GM20000 (cell line): Measurements from ENCODE around the gene IFT88.

Source experiments
- DNase-seq: peaks from one replicate; pipeline ENCODE4 v3.0.0; 2012; ENCODE audit warnings: low spot score
- TF ChIP-seq, protein P1 (sequence below): IDR thresholded peaks from 2 replicates; pipeline ENCODE4 v1.5.1; 2012; ENCODE audit warnings: mild to moderate bottlenecking, control low read depth; ENCODE audit errors: extremely low read depth, missing control alignments

The IFT88 gene

DNA sequence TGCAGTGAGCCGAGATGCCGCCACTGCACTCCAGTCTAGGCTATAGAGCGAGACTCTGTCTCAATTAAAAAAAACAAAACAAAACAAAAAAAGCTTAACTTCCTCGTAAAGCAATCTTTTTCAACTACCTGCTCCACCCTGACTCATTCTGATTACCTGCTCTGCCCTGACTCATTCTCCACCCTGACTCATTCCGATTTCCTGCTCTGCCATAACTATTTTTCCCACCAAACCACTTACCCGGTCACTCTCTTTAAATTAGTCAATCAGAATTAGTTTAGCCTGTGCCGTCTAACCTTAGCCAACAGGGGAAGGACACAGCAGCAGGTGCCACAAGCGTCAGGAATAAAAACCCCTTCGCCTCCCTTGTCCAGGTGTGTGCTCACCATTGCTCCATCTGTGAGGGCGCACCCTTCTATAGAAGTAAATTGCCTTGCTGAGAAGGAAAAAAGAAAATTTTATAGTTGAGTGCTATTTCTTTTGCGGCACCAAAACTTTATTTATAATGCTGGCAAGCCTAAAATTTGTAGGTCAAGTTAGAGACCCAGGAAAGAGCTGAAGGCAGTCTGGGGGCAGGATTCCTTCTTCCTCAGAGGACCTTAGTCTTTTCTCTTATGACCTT lies 1.7 kb upstream of the IFT88 start:
- DNase-seq: no peak

DNA sequence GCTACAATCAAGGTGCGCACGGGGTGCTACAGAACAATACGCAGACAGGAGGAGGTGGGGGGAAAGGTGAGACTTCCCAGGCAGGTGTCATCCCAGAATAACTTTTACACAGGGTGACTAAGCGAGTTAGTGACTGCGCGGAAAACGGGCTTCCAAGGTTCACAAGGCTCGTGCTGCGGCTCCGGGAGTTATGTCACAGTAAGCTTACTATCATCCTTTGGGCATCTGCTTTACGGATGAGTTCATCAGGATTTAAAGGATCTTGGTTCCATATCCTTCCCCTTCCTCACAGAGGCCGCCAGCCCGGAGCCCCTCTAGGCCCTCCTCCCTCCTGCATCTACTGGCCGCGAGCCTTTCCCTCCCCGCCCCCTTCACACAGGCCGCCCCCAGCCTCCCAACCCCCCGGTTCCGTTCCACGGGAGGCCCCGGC lies 474 bp upstream of the IFT88 start:
- DNase-seq: no peak
- TF ChIP-seq, protein P1, sequence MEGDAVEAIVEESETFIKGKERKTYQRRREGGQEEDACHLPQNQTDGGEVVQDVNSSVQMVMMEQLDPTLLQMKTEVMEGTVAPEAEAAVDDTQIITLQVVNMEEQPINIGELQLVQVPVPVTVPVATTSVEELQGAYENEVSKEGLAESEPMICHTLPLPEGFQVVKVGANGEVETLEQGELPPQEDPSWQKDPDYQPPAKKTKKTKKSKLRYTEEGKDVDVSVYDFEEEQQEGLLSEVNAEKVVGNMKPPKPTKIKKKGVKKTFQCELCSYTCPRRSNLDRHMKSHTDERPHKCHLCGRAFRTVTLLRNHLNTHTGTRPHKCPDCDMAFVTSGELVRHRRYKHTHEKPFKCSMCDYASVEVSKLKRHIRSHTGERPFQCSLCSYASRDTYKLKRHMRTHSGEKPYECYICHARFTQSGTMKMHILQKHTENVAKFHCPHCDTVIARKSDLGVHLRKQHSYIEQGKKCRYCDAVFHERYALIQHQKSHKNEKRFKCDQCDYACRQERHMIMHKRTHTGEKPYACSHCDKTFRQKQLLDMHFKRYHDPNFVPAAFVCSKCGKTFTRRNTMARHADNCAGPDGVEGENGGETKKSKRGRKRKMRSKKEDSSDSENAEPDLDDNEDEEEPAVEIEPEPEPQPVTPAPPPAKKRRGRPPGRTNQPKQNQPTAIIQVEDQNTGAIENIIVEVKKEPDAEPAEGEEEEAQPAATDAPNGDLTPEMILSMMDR: no peak

More for the DNA sequence above, 1.7 kb upstream of the IFT88 start:
- TF ChIP-seq, protein P1: no peak

DNA sequence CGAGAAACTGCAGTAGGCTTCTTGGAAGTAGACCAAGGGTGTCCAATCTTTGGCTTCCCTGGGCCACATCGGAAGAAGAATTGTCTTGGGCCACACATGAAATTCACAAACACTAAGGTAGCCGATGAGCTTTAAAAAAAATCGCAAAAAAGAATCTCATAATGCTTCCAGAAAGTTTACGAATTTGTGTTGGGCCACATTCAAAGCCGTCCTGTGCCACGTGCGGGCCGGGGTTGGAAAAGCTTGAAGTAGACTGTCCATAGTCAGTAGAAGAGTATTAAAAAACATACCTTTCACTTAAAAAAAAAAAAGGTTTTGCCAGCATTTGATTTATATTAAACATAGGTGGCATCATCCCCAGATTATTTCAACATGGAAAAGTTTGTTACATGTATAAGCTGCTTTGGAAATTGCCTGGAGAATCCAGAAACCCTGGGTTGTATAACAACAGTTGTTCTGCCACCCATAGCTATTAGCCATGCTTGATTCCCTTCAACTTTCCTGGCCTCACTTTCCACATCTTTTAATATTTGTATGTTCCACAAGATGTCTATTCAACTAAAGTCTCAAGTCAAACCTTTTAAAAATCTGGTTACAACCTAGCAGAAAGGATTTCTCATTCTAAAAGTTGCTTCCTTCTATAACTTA lies 1.0 kb downstream of the IFT88 start:
- no peak for DNase-seq
- TF ChIP-seq, protein P1: no peak

DNA sequence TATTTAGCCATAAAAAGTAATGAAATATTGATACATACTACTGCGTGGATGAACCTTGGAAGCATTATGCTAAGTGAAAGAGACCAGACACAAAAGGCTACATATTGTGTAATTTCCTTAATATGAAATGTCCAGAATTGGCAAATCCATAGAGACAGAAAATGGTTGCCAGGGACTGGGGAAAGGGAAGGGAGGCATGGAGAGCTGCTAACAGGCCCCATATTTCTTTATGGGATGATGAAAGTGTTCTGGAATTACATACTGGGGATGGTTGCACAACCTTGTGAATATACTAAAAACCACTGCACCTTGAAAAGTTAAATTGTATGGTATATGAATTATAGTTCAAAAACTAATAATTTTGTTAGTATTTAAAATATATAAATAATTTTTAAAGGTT lies 3.6 kb downstream of the IFT88 start:
- TF ChIP-seq, protein P1: no peak
- DNase-seq: no peak

DNA sequence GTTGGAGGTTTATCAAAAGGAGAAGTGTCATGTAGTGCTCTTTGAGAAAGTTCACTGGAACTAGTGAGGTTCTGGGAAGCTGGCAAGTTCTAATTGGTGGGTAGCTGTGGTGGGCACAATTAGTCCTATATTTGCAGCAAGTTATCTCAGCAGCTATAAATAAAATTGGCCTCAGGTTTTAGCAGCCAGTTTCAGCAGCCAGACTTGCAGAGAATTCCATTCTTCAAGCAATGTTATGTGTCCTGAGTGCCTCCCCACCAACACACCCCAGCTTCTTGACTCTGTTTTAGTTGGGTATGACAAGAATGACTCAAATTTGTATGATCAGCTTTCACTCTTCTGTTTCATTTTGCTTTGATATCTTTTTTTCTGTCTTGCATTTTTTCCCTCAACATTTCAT lies 4.7 kb downstream of the IFT88 start:
- no peak for DNase-seq
- TF ChIP-seq, protein P1: no peak

DNA sequence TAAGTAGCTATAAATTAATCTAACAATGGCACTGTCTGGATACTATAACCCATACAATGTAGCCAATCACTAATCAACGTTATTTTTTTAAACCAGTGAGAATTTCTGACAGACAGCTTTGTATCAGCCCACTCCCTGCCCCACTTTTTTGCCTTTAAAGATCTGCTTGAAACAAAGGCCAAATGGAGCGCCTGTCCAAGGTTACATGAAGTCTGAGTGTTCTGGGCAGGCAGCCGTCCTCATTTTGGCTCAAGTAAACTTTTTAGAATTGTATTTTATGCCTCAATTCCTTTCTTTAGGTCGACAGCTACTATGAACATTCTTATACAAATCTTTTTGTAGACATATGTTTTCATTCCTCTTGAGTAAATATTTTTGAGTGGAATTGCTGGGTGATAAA lies 6.2 kb downstream of the IFT88 start:
- TF ChIP-seq, protein P1: no peak
- DNase-seq: no peak

DNA sequence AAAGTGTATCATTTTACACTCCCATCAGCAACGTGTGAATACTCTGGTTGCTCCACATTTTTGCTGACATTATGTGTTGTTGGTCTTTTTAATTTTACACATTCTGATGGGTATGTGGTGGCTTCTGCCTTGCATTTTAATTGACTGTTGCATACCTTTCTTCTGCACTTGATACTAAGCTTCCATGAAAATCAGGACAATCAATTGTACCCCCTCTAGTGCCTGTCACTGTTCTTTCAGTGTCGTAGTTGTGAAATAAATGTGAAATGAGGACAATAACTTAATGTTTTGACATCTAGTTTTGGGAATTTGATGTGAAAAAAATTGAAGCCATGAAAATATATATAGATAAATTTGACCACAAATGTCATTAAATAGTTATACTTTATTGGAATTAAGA lies 6.7 kb downstream of the IFT88 start:
- TF ChIP-seq, protein P1: no peak
- no peak for DNase-seq
